ENCODE measurements around the gene ACOX3. TPM values are rescaled to one million over a fixed set of nuclear protein-coding genes. Genes with fewer than 3 reads are reported as not detected.

Gene ACOX3
- total and polyA plus RNA-seq, 9 of the 15 experiments (the other 6 are each of a cell fraction or from before 2014, with no cell fraction given): 0.68 to 7.3 (median 3.7) TPM

- TF ChIP-seq USF2 (CRISPR knock-in tag; IDR thresholded peaks at IDR 0.05) (no peak), FUS (optimal IDR thresholded peaks at IDR 0.05; ENCODE audit: low read depth, low read length) (no peak), NELFE (IDR thresholded peaks at IDR 0.05; ENCODE audit: insufficient read depth, insufficient read length) (no peak), CBFA2T3 (IDR thresholded peaks at IDR 0.05) (no peak; the same call in 1 of the 2 replicates), FOXA1 (IDR thresholded peaks at IDR 0.05; ENCODE audit: borderline replicate concordance) (no peak), SMAD4 (CRISPR knock-in tag; conservative IDR thresholded peaks at IDR 0.05) (no peak; the same call in 1 of the 2 replicates), GATAD2B (IDR thresholded peaks at IDR 0.05; ENCODE audit: borderline replicate concordance) (no peak), ESRRA (IDR thresholded peaks at IDR 0.05; ENCODE audit: borderline replicate concordance, low read depth) (no peak; the same call in 1 of the 2 replicates), FIP1L1 (IDR thresholded peaks at IDR 0.05; ENCODE audit: low read depth, low read length, poor library complexity, severe bottlenecking) (peak; percentile 84), DIDO1 (tag; IDR thresholded peaks at IDR 0.05; ENCODE audit: low read depth) (peak; percentile 91; the same call in 1 of the 2 replicates), ZBTB17 (CRISPR knock-in tag; IDR thresholded peaks at IDR 0.05) (no peak), HNRNPL (IDR thresholded peaks at IDR 0.05; ENCODE audit: low read depth, low read length) (peak; percentile 73; the same call in 1 of the 2 replicates), SRSF7 (optimal IDR thresholded peaks at IDR 0.05; ENCODE audit: low read depth, low read length) (no peak)
- TF ChIP-seq, protein P1, sequence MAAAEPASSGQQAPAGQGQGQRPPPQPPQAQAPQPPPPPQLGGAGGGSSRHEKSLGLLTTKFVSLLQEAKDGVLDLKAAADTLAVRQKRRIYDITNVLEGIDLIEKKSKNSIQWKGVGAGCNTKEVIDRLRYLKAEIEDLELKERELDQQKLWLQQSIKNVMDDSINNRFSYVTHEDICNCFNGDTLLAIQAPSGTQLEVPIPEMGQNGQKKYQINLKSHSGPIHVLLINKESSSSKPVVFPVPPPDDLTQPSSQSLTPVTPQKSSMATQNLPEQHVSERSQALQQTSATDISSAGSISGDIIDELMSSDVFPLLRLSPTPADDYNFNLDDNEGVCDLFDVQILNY (CRISPR knock-in tag; IDR thresholded peaks at IDR 0.05): no peak
- TF ChIP-seq, protein P2, sequence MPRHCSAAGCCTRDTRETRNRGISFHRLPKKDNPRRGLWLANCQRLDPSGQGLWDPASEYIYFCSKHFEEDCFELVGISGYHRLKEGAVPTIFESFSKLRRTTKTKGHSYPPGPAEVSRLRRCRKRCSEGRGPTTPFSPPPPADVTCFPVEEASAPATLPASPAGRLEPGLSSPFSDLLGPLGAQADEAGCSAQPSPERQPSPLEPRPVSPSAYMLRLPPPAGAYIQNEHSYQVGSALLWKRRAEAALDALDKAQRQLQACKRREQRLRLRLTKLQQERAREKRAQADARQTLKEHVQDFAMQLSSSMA (CRISPR knock-in tag; IDR thresholded peaks at IDR 0.05): no peak
- TF ChIP-seq, protein P3, sequence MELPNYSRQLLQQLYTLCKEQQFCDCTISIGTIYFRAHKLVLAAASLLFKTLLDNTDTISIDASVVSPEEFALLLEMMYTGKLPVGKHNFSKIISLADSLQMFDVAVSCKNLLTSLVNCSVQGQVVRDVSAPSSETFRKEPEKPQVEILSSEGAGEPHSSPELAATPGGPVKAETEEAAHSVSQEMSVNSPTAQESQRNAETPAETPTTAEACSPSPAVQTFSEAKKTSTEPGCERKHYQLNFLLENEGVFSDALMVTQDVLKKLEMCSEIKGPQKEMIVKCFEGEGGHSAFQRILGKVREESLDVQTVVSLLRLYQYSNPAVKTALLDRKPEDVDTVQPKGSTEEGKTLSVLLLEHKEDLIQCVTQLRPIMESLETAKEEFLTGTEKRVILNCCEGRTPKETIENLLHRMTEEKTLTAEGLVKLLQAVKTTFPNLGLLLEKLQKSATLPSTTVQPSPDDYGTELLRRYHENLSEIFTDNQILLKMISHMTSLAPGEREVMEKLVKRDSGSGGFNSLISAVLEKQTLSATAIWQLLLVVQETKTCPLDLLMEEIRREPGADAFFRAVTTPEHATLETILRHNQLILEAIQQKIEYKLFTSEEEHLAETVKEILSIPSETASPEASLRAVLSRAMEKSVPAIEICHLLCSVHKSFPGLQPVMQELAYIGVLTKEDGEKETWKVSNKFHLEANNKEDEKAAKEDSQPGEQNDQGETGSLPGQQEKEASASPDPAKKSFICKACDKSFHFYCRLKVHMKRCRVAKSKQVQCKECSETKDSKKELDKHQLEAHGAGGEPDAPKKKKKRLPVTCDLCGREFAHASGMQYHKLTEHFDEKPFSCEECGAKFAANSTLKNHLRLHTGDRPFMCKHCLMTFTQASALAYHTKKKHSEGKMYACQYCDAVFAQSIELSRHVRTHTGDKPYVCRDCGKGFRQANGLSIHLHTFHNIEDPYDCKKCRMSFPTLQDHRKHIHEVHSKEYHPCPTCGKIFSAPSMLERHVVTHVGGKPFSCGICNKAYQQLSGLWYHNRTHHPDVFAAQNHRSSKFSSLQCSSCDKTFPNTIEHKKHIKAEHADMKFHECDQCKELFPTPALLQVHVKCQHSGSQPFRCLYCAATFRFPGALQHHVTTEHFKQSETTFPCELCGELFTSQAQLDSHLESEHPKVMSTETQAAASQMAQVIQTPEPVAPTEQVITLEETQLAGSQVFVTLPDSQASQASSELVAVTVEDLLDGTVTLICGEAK (IDR thresholded peaks at IDR 0.05): peak; percentile 92
- TF ChIP-seq, protein P3 (CRISPR knock-in tag; IDR thresholded peaks at IDR 0.05): no peak
These were observed at the start of gene ACOX3, which contains the start of gene TRMT44 (continued) for GRCh38 chr4:8440492-8441311.

Data from K562 (cell line).